MM.1S (cell line): ENCODE measurements around the gene KDSR.

ENCODE experiments used
- CTCF ChIP-seq: fragments of 300-600 bp; sonication (generic); IDR thresholded peaks from 2 replicates; pipeline ENCODE4 v1.5.1; 2016; ENCODE audit warnings: antibody characterized with exemption, low read length, mixed read lengths
- EZH2 ChIP-seq: fragments of 300-600 bp; sonication (generic); optimal IDR thresholded peaks from 2 replicates; pipeline ENCODE3; 2017; ENCODE audit warnings: low read depth, mild to moderate bottlenecking, antibody characterized with exemption, low read length, mixed read lengths
- EZH2phosphoT487 ChIP-seq: fragments of 300-600 bp; sonication (generic); IDR thresholded peaks from 2 replicates; pipeline ENCODE4 v1.6.1; 2018; ENCODE audit warnings: antibody characterized with exemption, low read length

DNA sequence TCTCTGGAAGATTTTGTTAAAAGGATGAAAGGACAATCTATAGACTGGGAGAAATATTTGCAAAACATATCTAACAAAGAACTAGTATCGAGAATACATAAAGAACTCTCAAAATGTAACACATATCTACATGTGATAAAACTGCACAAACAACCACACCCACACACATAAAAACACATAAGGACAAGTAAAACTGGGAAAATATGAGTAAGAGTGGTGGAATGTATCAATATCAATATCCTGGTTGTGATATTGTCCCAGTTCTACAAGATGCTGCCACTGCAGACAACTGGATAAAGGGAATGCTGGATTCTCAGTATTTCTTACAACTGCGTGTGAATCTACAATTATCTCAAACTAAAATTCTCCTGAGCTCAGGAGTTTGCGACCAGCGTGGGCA, 45.9 kb upstream of the KDSR start:
- TF ChIP-seq CTCF, result no peak
- no peak for TF ChIP-seq EZH2
- no peak for TF ChIP-seq EZH2phosphoT487
